Aortic smooth muscle cell (primary cell): Measurements from ENCODE around the gene FAM168A. TPM values are rescaled to one million over a fixed set of nuclear protein-coding genes. Genes with fewer than 3 reads are reported as not detected.

Experiments
- total RNA-seq: library from RNA; depleted of rRNA; stranded (reverse); fragments of >200 nt; gene quantifications from 2 replicates; pipeline ENCODE4 v1.2.3, GENCODE V29; 2014

Gene FAM168A
- total RNA-seq = 13.6 and 19.5 TPM in 2 replicates

GRCh38 chr11:73597956-73598718, at the start of gene FAM168A:
Gene FAM168A (minus strand): TSS chr11:73598112. CDS start chr11:73468474, 129,638 bp downstream.

GRCh38 chr11:73645972-73646631, 48.2 kb upstream of the FAM168A start, which contains the start of gene PLEKHB1:
Gene PLEKHB1 (plus strand): TSS chr11:73646581. CDS start chr11:73646609, 28 bp downstream.

GRCh38 chr11:73376160-73376802, 221.6 kb downstream of the FAM168A start, which contains the start of gene RELT:
Gene RELT (plus strand): TSS chr11:73376399. CDS start chr11:73389137, 12,738 bp downstream.

Other genes with a start within 250 kb of the FAM168A start
- gene RELT, start 221.7 kb downstream of the FAM168A start, total RNA-seq = 1.8 and 3.0 TPM in 2 replicates
- gene PLEKHB1, start 48.5 kb upstream of the FAM168A start, total RNA-seq = 0.37 and 0.40 TPM in 2 replicates
- gene RAB6A, start 163.0 kb upstream of the FAM168A start, total RNA-seq = 127 and 131 TPM in 2 replicates
- 25.2 and 30.4 TPM in 2 replicates for gene MRPL48, start 189.8 kb upstream of the FAM168A start, total RNA-seq